KOPT-K1 (cell line): ENCODE data around the gene YWHAG.
"Not testable (repeated sequence)": the region's sequence is repeated elsewhere in the genome, so short reads cannot be mapped to it uniquely, and the experiment has no call there.

Experiments
- H3K27ac ChIP-seq: fragments of 200-600 bp; sonication (generic); 2 replicates; pipeline ENCODE4 v1.5.1; 2016; ENCODE audit warnings: antibody characterized with exemption, mild to moderate bottlenecking, low read depth, low read length; ENCODE audit not compliant: poor library complexity, severe bottlenecking
- H3K36me3 ChIP-seq: fragments of 200-600 bp; sonication (generic); 2 replicates; pipeline ENCODE4 v1.5.1; 2017; ENCODE audit warnings: antibody characterized with exemption, mild to moderate bottlenecking, low read length, moderate library complexity; ENCODE audit not compliant: insufficient read depth
- H3K9me3 ChIP-seq: fragments of 200-600 bp; sonication (generic); 2 replicates; pipeline ENCODE4 v1.5.1; 2017; ENCODE audit warnings: antibody characterized with exemption, low read length, mild to moderate bottlenecking; ENCODE audit not compliant: insufficient read depth, poor library complexity, severe bottlenecking

The YWHAG gene

DNA sequence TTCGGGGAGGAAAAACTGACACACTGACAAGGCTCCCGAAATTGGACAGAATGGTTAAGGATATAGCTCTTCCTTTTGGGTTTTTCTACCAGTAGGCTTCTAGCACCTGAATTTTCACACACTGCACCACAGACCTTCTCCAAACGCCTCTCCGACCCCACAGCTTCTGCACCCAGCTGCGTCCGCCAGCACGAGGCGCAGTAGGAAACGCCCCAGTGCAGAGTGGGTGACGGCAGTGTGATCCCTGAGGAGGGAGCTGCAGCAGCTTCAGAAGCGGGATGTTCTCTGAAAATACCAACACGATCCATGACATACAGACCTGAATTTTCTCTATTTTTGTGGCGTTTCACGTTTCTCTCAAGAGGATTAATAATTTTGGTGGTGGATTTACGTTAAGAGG lies 30.4 kb downstream of the YWHAG start:
- Histone ChIP-seq H3K27ac (peak overlapping the region; percentile 66), H3K36me3 (peaks cover 93% of the 10 kb centered on the region), H3K9me3 (no peaks in the 10 kb centered on the region)

DNA sequence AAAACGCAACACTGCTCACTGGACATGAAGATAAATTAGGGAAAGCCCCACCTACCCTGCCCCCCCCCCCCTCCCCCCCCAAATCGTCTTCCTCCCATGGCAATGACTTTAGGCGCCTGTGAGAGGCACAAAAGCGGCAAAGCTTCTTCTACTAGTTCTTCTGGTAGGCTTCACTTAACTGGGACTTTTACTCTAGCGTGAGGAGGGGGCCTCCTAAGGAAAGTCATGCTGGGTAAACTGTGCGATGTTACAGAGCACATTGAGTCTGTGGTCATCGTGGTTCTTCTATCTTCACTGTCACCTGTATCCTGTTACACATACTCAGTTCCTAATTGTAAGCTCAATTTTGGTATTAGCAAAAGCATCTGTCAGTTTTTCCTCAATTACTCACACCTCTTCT lies 31.2 kb downstream of the YWHAG start:
- H3K27ac ChIP-seq = peak overlapping the region; percentile 66
- no peaks in the 10 kb centered on the region for H3K9me3 ChIP-seq
- H3K36me3 ChIP-seq = peaks cover 93% of the 10 kb centered on the region

DNA sequence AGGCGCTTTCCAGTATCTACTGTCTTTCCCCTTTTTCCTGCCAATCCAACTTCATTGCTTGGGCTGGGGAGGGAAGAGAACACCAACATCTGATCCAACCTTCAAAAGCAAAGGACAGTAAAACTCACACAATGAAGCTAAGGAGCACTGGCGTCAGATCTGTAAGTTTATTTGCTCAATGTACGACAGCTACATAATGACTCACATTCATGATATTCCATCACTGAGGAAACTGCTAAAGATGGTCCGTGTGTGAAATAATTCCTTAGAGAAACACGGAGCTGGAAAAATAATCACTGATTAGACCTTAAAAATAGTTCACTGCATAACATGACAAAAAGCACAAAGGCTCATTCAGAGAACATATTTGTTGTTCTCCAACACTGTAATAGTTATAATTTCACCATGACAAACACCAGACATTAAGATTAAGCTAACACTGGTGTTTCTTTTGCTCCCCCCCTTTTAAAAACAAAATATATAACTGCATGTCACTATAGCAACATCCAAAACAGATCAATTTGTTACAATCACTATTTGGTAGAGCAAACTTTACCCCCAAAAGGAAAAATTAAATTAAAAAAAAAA lies 32.1 kb downstream of the YWHAG start:
- peaks cover 93% of the 10 kb centered on the region for H3K36me3 ChIP-seq
- H3K27ac ChIP-seq = no peak overlapping the region
- H3K9me3 ChIP-seq = no peaks in the 10 kb centered on the region

DNA sequence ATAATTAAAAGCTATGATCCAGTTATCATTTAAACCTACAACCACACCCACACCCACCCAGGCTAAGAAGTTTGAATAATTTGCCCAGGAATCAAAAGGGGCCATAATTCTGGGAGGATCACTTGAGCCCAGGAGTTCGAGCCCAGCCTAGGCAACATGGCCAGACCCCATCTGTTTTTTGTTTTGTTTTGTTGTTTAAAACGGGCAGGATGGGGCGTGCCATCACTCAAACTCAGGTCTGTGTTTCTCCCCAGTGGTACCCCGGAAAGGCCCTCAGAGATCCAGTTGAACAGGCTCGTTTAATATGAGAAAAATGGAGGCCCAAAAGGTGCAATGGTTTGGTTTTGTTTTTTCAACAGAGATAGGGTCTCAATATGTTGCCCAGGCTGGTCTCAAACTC lies 33.0 kb downstream of the YWHAG start:
- no peaks in the 10 kb centered on the region for H3K9me3 ChIP-seq
- H3K36me3 ChIP-seq = peaks cover 94% of the 10 kb centered on the region
- H3K27ac ChIP-seq = no peak overlapping the region

GRCh38 chr7:76325092-76325491 lies 33.7 kb downstream of the YWHAG start:
- H3K36me3 ChIP-seq = peaks cover 92% of the 10 kb centered on the region
- no peaks in the 10 kb centered on the region for H3K9me3 ChIP-seq

GRCh38 chr7:76318488-76319353 lies 40.1 kb downstream of the YWHAG start:
- Histone ChIP-seq H3K27ac (peak overlapping the region; percentile 89), H3K36me3 (peaks cover 38% of the 10 kb centered on the region)

More at GRCh38 chr7:76325092-76325491, 33.7 kb downstream of the YWHAG start:
- no peak overlapping the region for H3K27ac ChIP-seq

DNA sequence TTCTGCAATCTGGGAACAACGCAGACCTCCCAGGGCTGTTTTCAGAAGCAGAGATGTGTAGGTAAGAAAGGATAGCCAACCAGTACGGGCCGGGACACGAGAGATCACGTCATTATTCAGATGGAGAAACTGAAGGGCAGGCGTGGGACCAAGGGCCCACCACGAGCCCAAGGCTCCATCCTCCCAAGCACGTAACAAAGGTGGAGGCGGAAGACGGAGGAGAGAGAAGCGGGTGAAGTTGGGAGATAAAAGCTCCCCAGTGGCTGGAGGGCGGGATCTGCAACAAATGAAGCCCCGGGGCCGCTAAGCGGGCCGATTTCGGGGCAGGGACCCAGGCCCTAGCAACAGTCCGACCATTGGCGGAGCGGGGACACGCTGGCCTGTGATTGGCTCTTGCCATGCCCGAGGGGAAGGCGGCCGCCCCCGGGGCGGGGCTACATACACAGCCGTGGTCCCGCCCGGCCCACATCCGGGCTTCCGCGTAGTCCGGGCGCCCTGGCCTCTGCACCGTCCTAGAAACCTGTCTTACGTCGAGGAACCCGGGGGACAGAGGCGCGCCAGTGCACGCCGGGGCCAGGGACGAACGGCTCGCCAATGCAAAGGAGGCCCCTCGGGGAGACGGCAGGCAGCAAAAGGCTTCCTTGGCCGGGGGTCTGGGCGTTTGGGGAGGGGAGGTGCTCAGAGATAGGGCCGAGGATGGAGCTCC lies 40.9 kb downstream of the YWHAG start:
- H3K27ac ChIP-seq = peak overlapping the region; percentile 89
- no peaks in the 10 kb centered on the region for H3K9me3 ChIP-seq
- H3K36me3 ChIP-seq = peaks cover 30% of the 10 kb centered on the region

More at GRCh38 chr7:76318488-76319353, 40.1 kb downstream of the YWHAG start:
- H3K9me3 ChIP-seq = no peaks in the 10 kb centered on the region

GRCh38 chr7:76316984-76317781 lies 41.6 kb downstream of the YWHAG start:
- Histone ChIP-seq H3K9me3 (no peaks in the 10 kb centered on the region), H3K36me3 (peaks cover 22% of the 10 kb centered on the region), H3K27ac (peak overlapping the region; percentile 89)

GRCh38 chr7:76315364-76315763 lies 43.4 kb downstream of the YWHAG start:
- Histone ChIP-seq H3K27ac (no peak overlapping the region), H3K9me3 (no peaks in the 10 kb centered on the region), H3K36me3 (peaks cover 7% of the 10 kb centered on the region; the same call in 1 of the 2 replicates)

GRCh38 chr7:76314740-76315139 lies 44.1 kb downstream of the YWHAG start:
- H3K36me3 ChIP-seq, H3K9me3 ChIP-seq, H3K27ac ChIP-seq: not testable (repeated sequence)

GRCh38 chr7:76314042-76314721 lies 44.6 kb downstream of the YWHAG start:
- Histone ChIP-seq H3K36me3 (no peaks in the 10 kb centered on the region), H3K9me3 (no peaks in the 10 kb centered on the region), H3K27ac (peak overlapping the region; percentile 59)

- H3K9me3 ChIP-seq, H3K27ac ChIP-seq: not testable (repeated sequence)
Observed at GRCh38 chr7:76311838-76312237, 47.0 kb downstream of the YWHAG start.

GRCh38 chr7:76310102-76310957 lies 48.5 kb downstream of the YWHAG start:
- Histone ChIP-seq H3K36me3 (no peaks in the 10 kb centered on the region), H3K27ac (no peak overlapping the region), H3K9me3 (no peaks in the 10 kb centered on the region)

More at GRCh38 chr7:76311838-76312237, 47.0 kb downstream of the YWHAG start:
- not testable (repeated sequence) for H3K36me3 ChIP-seq
